ENCODE results near the gene TCEA2. TPM values are rescaled to one million over a fixed set of nuclear protein-coding genes. Genes with fewer than 3 reads are reported as not detected.

The TCEA2 gene
- total RNA-seq, 1 donor from 2014 or later, result 23.2 TPM

DNA sequence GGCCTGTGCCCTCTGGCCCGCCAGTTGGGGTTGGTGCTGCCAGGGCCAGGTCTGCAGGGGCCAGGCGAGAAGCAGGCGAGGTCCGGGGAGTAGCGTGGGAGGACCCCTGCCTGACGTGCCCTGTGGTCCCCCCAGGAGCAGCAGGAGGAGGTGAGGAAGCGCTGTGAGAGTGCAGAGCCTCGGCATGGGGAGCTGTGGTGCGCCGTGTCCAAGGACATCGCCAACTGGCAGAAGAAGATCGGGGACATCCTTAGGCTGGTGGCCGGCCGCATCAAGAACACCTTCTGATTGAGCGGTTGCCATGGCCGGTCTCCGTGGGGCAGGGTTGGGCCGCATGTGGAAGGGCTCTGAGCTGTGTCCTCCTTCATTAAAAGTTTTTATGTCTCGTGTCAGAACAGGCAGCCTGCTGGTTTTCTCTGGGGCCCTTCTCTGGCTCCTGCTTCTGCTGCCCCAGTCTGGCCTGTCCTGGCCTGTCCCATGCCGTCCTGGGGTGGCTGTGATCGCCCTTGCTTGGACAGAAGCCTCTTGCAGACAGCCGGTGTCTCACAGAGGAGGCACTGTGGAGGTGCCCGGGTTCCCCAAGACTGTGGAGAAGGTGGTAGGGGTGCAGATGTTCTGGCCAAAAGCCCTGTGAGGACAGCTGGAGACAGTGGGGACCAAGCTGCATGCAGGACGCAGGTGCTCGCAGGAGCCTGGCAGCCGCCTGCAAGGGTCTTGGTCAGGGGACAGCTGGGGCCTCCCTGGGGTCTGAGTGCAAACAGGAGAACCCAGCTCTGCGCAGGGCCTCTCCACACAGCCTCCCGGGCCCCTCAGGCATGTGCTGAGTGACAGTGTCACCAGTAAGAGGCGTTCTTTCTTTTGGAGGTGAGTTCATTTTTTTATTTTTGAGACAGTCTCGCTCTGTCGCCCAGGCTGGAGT, 30.0 kb upstream of the TCEA2 start:
- Histone ChIP-seq H3K27me3 (peaks cover 19% of the 10 kb centered on the region), H3K27ac (no peak overlapping the region), H3K4me1 (peaks cover 19% of the 10 kb centered on the region), H3K4me2 (no peak overlapping the region), H3K79me2 (ENCODE audit: low read depth) (no peaks in the 10 kb centered on the region), H2AFZ (replicated peaks) (no peak overlapping the region), H3K9ac (no peak overlapping the region), H3K36me3 (no peaks in the 10 kb centered on the region), H4K20me1 (ENCODE audit: low read depth) (peaks cover 31% of the 10 kb centered on the region), H3K9me3 (ENCODE audit: low read depth) (no peaks in the 10 kb centered on the region), H3K4me3 (no peak overlapping the region), H3F3A (ENCODE audit: low read depth) (peaks cover 11% of the 10 kb centered on the region)
- Mint-ChIP-seq H3K4me1 (peaks cover 12% of the 10 kb centered on the region), H3K4me3 (no peak overlapping the region), H3K9me3 (no peaks in the 10 kb centered on the region), H3K36me3 (peaks cover 11% of the 10 kb centered on the region), H3K27ac (no peak overlapping the region), H3K27me3 (ENCODE audit: insufficient read depth, low read depth) (peaks cover 18% of the 10 kb centered on the region)
- DNase-seq (ENCODE audit: low spot score), result no peak
- TF ChIP-seq EZH2phosphoT487 (IDR thresholded peaks at IDR 0.05) (no peak), CTCF (IDR thresholded peaks at IDR 0.05) (no peak), EZH2 (IDR thresholded peaks at IDR 0.05) (no peak)

GRCh38 chr20:64033981-64034493, 29.0 kb upstream of the TCEA2 start:
- TF ChIP-seq EZH2 (IDR thresholded peaks at IDR 0.05) (no peak), EZH2phosphoT487 (IDR thresholded peaks at IDR 0.05) (no peak), CTCF (IDR thresholded peaks at IDR 0.05) (no peak)
- Mint-ChIP-seq H3K27me3 (ENCODE audit: insufficient read depth, low read depth) (peaks cover 18% of the 10 kb centered on the region), H3K36me3 (peaks cover 9% of the 10 kb centered on the region), H3K27ac (no peak overlapping the region), H3K9me3 (no peaks in the 10 kb centered on the region), H3K4me1 (peaks cover 12% of the 10 kb centered on the region), H3K4me3 (peak overlapping the region; percentile 60)
- Histone ChIP-seq H4K20me1 (ENCODE audit: low read depth) (peaks cover 36% of the 10 kb centered on the region), H3K27ac (no peak overlapping the region), H3K4me2 (no peak overlapping the region), H3K4me3 (no peak overlapping the region), H3K79me2 (ENCODE audit: low read depth) (no peaks in the 10 kb centered on the region), H3K27me3 (peaks cover 30% of the 10 kb centered on the region), H3K9me3 (ENCODE audit: low read depth) (no peaks in the 10 kb centered on the region), H3K4me1 (peaks cover 27% of the 10 kb centered on the region), H3F3A (ENCODE audit: low read depth) (peaks cover 15% of the 10 kb centered on the region), H3K36me3 (no peaks in the 10 kb centered on the region), H3K9ac (no peak overlapping the region), H2AFZ (replicated peaks) (no peak overlapping the region)
- no peak for DNase-seq (ENCODE audit: low spot score)

GRCh38 chr20:64035066-64035932, 27.7 kb upstream of the TCEA2 start:
- H3K27me3 Mint-ChIP-seq (ENCODE audit: insufficient read depth, low read depth), result peaks cover 30% of the 10 kb centered on the region
- peaks cover 21% of the 10 kb centered on the region for H3K4me1 Mint-ChIP-seq
- Histone ChIP-seq H3K4me1 (peaks cover 31% of the 10 kb centered on the region), H3K27me3 (peaks cover 42% of the 10 kb centered on the region), H3F3A (ENCODE audit: low read depth) (peaks cover 15% of the 10 kb centered on the region), H3K36me3 (no peaks in the 10 kb centered on the region), H3K27ac (no peak overlapping the region), H3K4me2 (peak overlapping the region; percentile 29), H3K9me3 (ENCODE audit: low read depth) (no peaks in the 10 kb centered on the region), H2AFZ (replicated peaks) (no peak overlapping the region), H4K20me1 (ENCODE audit: low read depth) (peaks cover 47% of the 10 kb centered on the region), H3K79me2 (ENCODE audit: low read depth) (no peaks in the 10 kb centered on the region), H3K4me3 (no peak overlapping the region), H3K9ac (no peak overlapping the region)
- no peak for TF ChIP-seq EZH2 (IDR thresholded peaks at IDR 0.05)
- no peak for TF ChIP-seq EZH2phosphoT487 (IDR thresholded peaks at IDR 0.05)
- no peak for TF ChIP-seq CTCF (IDR thresholded peaks at IDR 0.05)
- DNase-seq (ENCODE audit: low spot score), result no peak
- peak overlapping the region; percentile 46 for H3K4me3 Mint-ChIP-seq
- H3K36me3 Mint-ChIP-seq, result peaks cover 8% of the 10 kb centered on the region
- peak overlapping the region; percentile 63 for H3K27ac Mint-ChIP-seq
- no peaks in the 10 kb centered on the region for H3K9me3 Mint-ChIP-seq

Data from neural progenitor cell (in vitro differentiated cells).